AG09309 (cell line): ENCODE measurements around the gene NOS1AP.

ENCODE experiments used
- DNase-seq: peaks from one replicate; pipeline ENCODE4 v3.0.0-alpha.2; 2010; ENCODE audit warnings: low read depth
- H3K4me3 ChIP-seq: 2 replicates; pipeline ENCODE4 v1.5.1; 2011; ENCODE audit warnings: mild to moderate bottlenecking, low read depth, low read length, moderate library complexity; ENCODE audit not compliant: control insufficient read depth
- TF ChIP-seq, protein P1 (sequence below): IDR thresholded peaks from 2 replicates; pipeline ENCODE4 v1.5.1; 2011; ENCODE audit warnings: mild to moderate bottlenecking, low read depth, low read length, inconsistent platforms; ENCODE audit not compliant: insufficient read depth, control insufficient read depth; ENCODE audit errors: missing control alignments

The NOS1AP gene

DNA sequence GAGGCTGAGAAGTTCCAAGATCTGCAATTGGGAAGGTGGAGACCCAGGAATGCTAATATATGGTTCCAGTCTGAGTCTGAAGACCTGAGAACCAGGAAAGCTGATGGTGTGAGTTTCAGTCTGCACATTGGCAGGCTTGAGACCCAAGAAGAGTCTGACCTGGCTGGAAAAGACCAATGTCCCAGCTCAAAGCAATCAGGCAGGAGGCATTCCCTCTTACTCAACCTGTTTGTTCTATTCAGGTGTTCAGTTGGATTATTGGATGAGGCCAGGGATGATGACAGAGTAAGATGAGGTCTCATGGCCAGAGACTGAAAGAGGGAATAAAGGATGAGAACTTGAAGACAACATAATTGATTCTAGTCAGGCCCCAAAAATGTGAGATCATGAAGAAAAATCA is 257.1 kb downstream of the NOS1AP start:
- TF ChIP-seq, protein P1, sequence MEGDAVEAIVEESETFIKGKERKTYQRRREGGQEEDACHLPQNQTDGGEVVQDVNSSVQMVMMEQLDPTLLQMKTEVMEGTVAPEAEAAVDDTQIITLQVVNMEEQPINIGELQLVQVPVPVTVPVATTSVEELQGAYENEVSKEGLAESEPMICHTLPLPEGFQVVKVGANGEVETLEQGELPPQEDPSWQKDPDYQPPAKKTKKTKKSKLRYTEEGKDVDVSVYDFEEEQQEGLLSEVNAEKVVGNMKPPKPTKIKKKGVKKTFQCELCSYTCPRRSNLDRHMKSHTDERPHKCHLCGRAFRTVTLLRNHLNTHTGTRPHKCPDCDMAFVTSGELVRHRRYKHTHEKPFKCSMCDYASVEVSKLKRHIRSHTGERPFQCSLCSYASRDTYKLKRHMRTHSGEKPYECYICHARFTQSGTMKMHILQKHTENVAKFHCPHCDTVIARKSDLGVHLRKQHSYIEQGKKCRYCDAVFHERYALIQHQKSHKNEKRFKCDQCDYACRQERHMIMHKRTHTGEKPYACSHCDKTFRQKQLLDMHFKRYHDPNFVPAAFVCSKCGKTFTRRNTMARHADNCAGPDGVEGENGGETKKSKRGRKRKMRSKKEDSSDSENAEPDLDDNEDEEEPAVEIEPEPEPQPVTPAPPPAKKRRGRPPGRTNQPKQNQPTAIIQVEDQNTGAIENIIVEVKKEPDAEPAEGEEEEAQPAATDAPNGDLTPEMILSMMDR = no peak
- DNase-seq = no peak

DNA sequence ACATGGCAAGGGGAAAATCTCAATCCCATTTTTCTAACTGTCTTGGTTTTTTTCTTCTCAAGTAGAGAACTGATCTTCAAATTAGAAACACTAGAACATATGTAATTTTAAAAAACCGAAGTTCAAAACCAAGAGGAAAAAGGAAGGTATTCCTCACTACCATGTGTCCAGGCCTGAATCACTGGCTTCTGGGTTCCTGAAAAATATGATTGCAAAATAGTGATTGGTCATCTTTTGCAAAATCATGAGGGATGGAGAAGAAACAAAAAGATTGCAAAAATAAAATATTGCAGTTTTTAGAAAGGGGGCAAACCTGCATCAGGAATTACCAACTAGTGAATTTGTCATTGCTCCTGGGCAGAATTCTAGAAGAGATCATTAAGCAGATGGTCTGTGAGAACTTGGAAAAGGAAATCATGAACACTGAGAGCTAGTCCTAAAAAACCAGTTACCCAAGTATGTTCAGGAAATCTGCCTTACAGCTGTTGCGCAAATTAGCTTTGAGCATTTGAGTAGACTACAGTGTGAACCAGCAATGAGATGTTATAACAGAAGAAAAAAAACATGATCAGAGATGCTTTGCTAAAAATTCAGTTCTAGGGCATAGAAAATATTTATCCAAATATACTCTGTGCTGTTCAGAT is 257.8 kb downstream of the NOS1AP start:
- H3K4me3 ChIP-seq = no peak overlapping the region
- TF ChIP-seq, protein P1 = no peak
- no peak for DNase-seq

More for the DNA sequence above, 257.1 kb downstream of the NOS1AP start:
- no peak overlapping the region for H3K4me3 ChIP-seq

DNA sequence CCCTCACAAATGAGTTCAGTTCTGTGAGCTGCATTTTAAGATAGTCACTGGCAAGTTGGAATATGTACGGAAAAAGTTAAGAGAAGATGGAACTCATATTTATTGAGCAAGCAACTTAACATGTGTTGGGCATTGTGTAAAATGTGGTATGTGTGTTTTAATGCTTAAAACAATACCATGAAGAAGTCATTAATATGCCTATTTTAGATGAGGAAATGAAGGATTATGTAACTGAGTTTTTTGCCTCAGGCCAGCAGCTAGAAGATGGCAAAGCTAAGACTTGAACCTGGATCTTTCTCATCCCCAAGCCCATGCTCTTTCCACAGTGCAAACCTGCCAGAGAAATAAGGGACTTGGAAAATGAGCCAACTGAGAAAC is 258.3 kb downstream of the NOS1AP start:
- DNase-seq = no peak
- TF ChIP-seq, protein P1 = no peak
- no peak overlapping the region for H3K4me3 ChIP-seq

DNA sequence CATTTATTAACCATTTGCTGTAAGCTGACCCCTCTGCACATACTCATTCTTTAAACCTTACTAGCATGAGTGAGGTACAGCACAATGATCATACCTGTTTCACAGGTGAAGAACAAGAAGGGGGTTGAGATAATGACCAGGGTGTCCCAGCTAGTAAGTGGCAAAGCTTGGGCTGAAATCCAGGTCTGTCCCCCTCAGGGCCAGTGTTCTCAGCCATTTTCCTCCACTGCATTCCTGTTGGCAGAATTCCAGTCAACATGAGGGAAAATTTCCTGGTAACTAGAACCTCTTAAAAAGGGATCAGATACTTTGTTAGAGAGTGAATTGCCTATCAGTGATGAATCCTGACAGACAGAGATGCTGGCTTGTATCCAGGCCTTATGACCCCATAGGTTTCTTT is 259.0 kb downstream of the NOS1AP start:
- DNase-seq = no peak
- TF ChIP-seq, protein P1 = no peak
- no peak overlapping the region for H3K4me3 ChIP-seq

DNA sequence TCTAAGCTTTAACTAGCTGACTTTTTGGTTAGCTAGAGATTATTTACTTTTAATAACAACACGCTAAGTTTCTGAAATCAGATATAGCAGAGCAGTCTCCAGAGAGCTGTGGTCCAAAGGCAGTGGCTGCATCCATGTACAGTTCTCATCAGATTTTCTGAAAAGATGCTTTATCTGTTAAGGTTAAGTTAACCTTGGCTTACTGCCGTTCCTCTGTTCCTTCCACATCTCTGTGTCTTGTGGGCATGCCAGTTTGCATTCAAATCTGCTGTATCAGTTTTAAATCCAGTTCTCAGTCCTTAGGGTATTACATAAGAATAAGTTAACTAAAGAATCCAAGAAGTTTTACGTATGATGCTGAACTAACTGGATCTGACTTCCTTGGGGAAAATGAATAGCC is 260.3 kb downstream of the NOS1AP start:
- no peak for DNase-seq
- H3K4me3 ChIP-seq = no peak overlapping the region
- TF ChIP-seq, protein P1 = no peak

DNA sequence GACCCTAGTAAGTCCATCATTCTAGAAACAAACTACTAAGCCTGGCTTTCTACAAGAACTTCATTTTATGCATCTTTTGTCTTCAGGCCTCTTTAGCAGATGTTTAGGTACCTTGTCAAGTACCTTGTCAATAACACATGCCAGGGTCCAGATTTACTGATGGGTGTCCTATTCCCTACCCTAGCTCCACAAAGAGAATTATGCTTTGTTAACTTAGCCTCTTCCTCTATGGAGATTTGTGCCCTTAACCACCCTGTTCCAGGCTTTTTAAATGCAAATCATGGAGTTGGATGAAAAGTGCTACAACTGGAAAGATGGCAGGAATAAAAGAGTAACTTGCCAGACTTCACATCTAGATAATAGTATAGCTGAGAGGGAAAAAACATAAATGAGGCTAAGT is 264.5 kb downstream of the NOS1AP start:
- TF ChIP-seq, protein P1 = no peak
- DNase-seq = no peak
- H3K4me3 ChIP-seq = no peak overlapping the region
